Osteoblast (primary cell): ENCODE data around the gene MPRIP. TPM values are rescaled to one million over a fixed set of nuclear protein-coding genes. Genes with fewer than 3 reads are reported as not detected.

Experiments
- DNase-seq: peaks from one replicate; pipeline ENCODE4 v3.0.0; 2011; ENCODE audit warnings: low spot score, mixed read lengths; ENCODE audit not compliant: insufficient read length; ENCODE audit errors: missing footprints
- H2AFZ ChIP-seq: 2 replicates; pipeline ENCODE4 v1.6.0; 2011; ENCODE audit warnings: mild to moderate bottlenecking, low read length
- H3K27ac ChIP-seq: 2 replicates; pipeline ENCODE4 v1.5.1; 2011; ENCODE audit warnings: mild to moderate bottlenecking, low read depth, low read length, moderate library complexity
- H3K27me3 ChIP-seq: 2 replicates; pipeline ENCODE4 v1.6.0; 2012; ENCODE audit warnings: mild to moderate bottlenecking, control low read depth, inconsistent platforms, low read length, moderate library complexity; ENCODE audit not compliant: insufficient read depth
- H3K36me3 ChIP-seq: 2 replicates; pipeline ENCODE4 v1.5.1; 2011; ENCODE audit warnings: mild to moderate bottlenecking, low read length, control low read depth, moderate library complexity; ENCODE audit not compliant: insufficient read depth
- H3K4me1 ChIP-seq: 2 replicates; pipeline ENCODE4 v1.5.1; 2011; ENCODE audit warnings: mild to moderate bottlenecking, low read length, control low read depth, moderate library complexity; ENCODE audit not compliant: insufficient read depth
- H3K4me2 ChIP-seq: 2 replicates; pipeline ENCODE4 v1.6.0; 2011; ENCODE audit warnings: mild to moderate bottlenecking, low read length; ENCODE audit not compliant: insufficient read depth
- H3K4me3 ChIP-seq: fragments of 200-600 bp; sonication (generic); 3 replicates; pipeline ENCODE4 v1.5.1; 2012; ENCODE audit warnings: mild to moderate bottlenecking, low read length, inconsistent platforms; ENCODE audit not compliant: insufficient read depth
- H3K79me2 ChIP-seq: 2 replicates; pipeline ENCODE4 v1.6.0; 2012; ENCODE audit warnings: mild to moderate bottlenecking, low read length, control low read depth, inconsistent platforms; ENCODE audit not compliant: insufficient read depth
- H3K9me3 ChIP-seq: 2 replicates; pipeline ENCODE4 v1.5.1; 2011; ENCODE audit warnings: low read depth, low read length, control low read depth
- H4K20me1 ChIP-seq: 2 replicates; pipeline ENCODE4 v1.6.0; 2012; ENCODE audit warnings: mild to moderate bottlenecking, low read length, control low read depth; ENCODE audit not compliant: insufficient read depth
- CTCF ChIP-seq: IDR thresholded peaks from 2 replicates; pipeline ENCODE4 v1.5.1; 2011; ENCODE audit warnings: mild to moderate bottlenecking, low read depth, low read length, moderate library complexity; ENCODE audit errors: extremely low read depth
- total RNA-seq: library from RNA; depleted of rRNA; stranded (reverse); fragments of >200 nt; gene quantifications from 2 replicates; pipeline ENCODE4 v1.2.3, GENCODE V29; 2012

MPRIP gene
- total RNA-seq, 1 donor = 149 TPM

- H3K4me3 ChIP-seq = no peak overlapping the region
- peak overlapping the region; percentile 59 for H3K27ac ChIP-seq
- no peak overlapping the region for H3K4me2 ChIP-seq
- H2AFZ ChIP-seq = no peak overlapping the region
- peaks cover 93% of the 10 kb centered on the region for H4K20me1 ChIP-seq
- peaks cover 35% of the 10 kb centered on the region for H3K4me1 ChIP-seq
- no peaks in the 10 kb centered on the region for H3K9me3 ChIP-seq
- H3K27me3 ChIP-seq = no peaks in the 10 kb centered on the region
- peaks cover 100% of the 10 kb centered on the region for H3K79me2 ChIP-seq
- peaks cover 57% of the 10 kb centered on the region for H3K36me3 ChIP-seq
- DNase-seq = peak; percentile 80
- TF ChIP-seq CTCF = no peak
These were observed 31.5 kb downstream of the MPRIP start for GRCh38 chr17:17073581-17074403.

GRCh38 chr17:17075125-17075781 is 33.0 kb downstream of the MPRIP start:
- Histone ChIP-seq H3K27ac (peak overlapping the region; percentile 59), H3K36me3 (peaks cover 70% of the 10 kb centered on the region), H3K27me3 (no peaks in the 10 kb centered on the region), H3K4me2 (no peak overlapping the region), H3K79me2 (peaks cover 100% of the 10 kb centered on the region), H3K4me3 (no peak overlapping the region), H3K9me3 (no peaks in the 10 kb centered on the region), H3K4me1 (peaks cover 41% of the 10 kb centered on the region), H4K20me1 (peaks cover 97% of the 10 kb centered on the region), H2AFZ (no peak overlapping the region)
- DNase-seq = peak; percentile 74
- no peak for TF ChIP-seq CTCF

DNA sequence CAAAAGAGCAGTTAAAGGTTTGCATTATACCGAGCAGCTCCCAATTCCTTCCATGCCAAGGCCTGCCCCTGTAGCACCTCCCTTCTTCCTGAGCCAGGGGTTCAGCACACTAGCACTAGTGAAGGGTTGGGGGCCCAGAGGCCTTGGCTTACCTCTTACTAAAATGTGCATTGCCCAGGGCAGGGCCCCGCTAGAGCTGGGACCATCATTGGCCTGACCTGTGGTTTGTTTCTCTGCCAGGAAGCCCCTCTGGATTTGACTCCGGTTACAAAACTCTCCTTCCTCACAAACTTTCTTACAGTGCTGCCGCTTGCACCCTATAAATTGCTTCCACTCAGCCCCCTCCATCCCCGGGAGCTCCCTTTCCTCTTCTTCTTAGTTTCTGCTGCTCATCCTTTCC is 33.8 kb downstream of the MPRIP start:
- Histone ChIP-seq H3K27me3 (no peaks in the 10 kb centered on the region), H3K9me3 (no peaks in the 10 kb centered on the region), H4K20me1 (peaks cover 97% of the 10 kb centered on the region), H3K4me3 (no peak overlapping the region), H3K36me3 (peaks cover 72% of the 10 kb centered on the region), H3K79me2 (peaks cover 100% of the 10 kb centered on the region), H3K27ac (no peak overlapping the region), H2AFZ (no peak overlapping the region), H3K4me1 (peaks cover 41% of the 10 kb centered on the region), H3K4me2 (no peak overlapping the region)
- no peak for TF ChIP-seq CTCF
- peak; percentile 81 for DNase-seq

- no peaks in the 10 kb centered on the region for H3K27me3 ChIP-seq
- no peak for TF ChIP-seq CTCF
- DNase-seq = no peak
- peaks cover 34% of the 10 kb centered on the region for H3K4me1 ChIP-seq
- H4K20me1 ChIP-seq = peaks cover 97% of the 10 kb centered on the region
- no peak overlapping the region for H3K4me2 ChIP-seq
- H3K36me3 ChIP-seq = peaks cover 62% of the 10 kb centered on the region
- no peaks in the 10 kb centered on the region for H3K9me3 ChIP-seq
- no peak overlapping the region for H3K4me3 ChIP-seq
- no peak overlapping the region for H2AFZ ChIP-seq
- H3K79me2 ChIP-seq = peaks cover 100% of the 10 kb centered on the region
- no peak overlapping the region for H3K27ac ChIP-seq
These were observed 34.8 kb downstream of the MPRIP start for GRCh38 chr17:17077101-17077500.
